ENCODE measurements around the gene GMPR. TPM values are rescaled to one million over a fixed set of nuclear protein-coding genes. Genes with fewer than 3 reads are reported as not detected.

Gene GMPR
- total RNA-seq, 1 donor from 2014 or later = 43.6 TPM

DNA sequence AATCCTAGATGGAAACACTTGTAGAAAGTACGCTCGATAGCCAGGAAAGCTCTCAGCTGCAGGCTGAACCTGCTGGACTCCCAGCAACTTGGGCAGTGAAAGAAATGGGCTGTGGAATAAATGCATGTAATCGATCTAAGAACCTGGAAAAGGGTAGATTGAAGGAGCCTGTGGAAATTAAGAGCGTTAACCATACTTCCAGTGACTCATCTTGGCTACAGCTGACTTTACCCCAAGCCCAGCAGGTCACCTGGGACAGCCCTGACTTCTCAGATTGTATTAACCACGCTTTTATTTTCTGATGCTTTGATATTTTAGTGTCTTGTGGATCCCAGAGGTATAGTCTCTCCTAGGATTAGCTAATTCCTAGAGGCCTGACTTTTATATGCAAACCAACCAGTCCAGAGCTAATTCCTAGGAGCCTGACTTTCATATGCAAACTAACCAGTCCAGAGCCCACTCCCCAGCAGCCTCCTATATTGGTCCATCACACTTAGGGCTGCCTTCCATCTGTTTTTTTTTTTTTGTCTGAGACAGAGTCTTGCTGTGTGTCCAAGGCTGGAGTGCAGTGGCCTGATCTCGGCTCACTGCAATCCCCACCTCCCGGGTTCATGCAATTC is 86.3 kb downstream of the GMPR start:
- no peak for DNase-seq (ENCODE audit: low read depth)

DNA sequence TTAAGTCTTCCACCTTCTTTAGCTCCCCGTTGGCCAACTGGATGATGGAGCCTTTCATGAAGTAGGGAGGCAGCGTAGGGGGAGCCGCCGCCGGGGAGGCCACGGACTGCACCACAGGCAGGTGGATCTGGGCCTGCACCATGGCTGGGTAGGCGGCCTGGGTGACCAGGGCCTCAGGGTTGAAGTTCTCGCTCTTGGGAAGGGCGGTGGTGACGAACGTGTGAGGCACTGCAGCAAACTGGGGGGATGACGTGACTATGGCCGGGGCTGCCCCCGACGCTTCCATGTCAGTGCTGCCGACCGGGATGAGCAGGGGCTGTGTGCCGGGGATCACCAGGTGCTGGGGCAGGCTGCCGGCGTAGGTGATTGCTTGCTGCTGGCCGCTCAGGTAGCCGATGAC is 88.1 kb downstream of the GMPR start:
- DNase-seq (ENCODE audit: low read depth) = no peak

DNA sequence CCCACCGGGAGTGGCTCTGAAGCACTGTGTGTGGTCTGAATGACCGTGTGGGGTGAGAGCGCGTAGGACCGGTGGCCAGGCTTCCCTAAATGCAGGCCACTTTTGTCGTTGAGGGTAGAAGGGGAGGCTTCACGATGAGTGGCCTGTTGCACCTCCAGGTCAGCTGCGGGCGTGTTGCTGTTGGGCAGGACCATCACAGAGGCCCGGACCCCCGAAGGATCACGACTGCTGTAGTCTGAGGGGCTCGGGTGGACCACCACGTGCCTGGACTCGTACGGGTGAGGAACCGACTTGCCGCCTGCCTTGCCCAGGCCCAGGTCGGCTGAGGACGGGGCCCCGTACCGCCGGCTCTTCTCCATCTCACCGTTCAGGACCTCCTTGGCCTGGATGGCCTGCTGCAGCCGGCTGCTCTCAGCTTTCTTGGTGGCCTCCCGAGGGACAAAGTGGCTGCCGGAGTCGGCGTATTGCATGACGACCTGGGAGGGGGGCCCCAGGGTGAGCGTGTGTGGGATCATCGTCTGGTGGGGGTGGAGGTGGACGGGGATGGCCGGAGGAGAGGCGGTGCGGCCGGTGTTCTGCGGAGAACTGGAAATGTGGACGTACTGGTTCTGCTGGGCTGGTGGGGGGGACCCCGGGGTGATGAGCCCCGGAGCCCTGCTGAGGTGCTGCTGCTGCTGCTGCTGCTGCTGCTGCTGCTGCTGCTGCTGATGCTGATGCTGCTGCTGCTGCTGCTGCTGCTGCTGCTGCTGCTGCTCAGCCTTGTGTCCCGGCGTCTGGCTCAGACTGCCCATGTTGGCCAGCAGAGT is 88.8 kb downstream of the GMPR start:
- no peak for DNase-seq (ENCODE audit: low read depth)

DNA sequence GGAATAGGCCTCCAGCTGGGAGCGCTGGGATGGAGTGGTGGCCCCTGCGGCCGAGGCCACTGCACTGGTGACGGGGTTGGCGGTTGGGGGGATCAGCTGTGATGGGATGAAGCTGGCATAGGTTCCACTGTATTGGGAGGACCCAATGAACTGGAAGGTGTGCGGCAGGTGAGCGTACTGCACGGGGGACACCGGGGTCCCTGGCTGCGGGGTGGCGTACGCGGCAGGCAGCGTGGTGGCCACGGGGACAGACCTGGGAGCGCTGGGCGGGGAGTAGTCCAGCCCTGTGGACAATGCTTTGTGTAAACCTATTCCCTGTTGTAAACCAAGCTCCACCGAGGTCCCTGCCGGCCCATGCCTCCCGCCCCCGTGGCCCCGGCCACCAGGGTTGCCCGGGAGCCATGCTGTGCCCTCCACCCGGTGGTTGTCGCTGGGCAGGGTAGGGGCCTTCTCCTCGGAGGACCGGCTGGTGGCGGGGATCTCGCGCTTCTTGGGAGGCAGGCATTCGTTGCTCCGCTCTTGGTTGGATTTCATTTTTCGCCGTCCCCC is 89.5 kb downstream of the GMPR start:
- no peak for DNase-seq (ENCODE audit: low read depth)

DNA sequence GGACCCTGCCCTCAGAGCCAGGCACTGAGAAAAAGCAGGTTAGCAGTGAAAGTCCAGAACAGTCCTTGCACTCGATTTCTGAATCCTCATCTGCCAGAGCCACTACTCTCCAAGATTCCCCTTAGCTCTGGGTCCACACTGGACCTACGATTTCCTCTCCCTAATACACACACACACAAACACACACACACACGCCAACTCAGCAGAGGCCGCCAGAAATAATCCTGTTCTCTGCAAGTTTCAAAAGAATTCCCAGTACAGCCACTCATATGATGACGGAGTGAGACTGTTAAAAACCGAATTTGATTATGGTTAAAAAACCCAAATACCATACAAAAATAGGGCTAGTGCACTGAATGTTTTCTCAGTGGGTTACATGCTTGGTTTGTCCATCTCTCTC is 90.8 kb downstream of the GMPR start:
- no peak for DNase-seq (ENCODE audit: low read depth)

DNA sequence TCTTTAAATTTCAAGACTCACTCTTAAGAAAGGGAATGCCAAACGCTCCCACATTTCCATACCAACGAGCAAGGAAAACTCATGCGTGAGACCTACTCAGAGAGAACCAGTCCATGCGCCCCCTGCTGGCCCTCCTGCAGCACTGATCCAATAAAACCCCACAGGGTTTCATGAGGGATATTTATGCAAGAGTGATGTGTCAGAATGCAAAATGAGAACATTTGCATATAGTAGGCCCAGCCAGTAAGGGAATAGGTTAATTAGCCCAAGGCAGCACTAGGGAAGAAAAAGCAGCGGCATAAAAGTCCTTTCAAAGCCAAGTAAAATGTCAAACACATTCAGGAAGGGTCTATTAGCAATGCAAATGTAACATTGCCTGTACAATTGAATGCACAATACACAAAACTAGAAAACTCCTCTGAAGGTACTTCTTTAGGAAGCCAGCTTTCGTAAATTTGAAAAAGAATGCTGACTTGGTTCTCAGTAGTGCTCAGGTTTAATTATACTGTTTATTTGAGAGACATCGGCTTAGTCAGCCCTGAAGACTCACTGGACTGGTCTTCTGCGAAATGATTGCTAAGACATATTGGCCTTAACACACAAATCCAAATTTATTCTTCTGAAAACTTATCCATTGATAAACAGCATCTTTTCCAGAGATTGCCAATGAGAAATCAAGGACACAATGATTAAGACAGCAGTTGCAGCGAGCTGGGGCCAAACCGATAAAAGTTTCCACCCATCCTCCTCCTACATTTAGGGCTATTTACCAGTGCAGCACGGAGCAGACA is 93.2 kb downstream of the GMPR start:
- peak; percentile 76 for DNase-seq (ENCODE audit: low read depth)

DNA sequence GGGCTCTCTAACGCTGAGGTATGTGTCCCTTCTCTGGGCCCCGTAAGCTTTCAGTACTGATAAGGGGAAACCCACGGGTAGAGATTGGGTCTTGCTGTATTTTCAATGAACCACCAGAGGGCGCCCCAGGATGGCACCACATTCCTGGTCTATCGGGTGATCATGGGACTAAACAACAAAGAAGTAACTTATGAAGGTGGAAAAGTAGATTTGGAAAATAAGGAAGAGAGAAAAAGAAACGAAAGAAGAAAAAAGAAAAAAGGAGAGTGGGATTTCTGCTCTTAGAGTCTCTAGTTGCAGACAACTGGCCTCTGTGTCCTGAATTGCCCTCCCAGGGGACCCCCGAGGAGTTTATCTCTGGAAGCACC is 93.8 kb downstream of the GMPR start:
- peak; percentile 82 for DNase-seq (ENCODE audit: low read depth)

DNA sequence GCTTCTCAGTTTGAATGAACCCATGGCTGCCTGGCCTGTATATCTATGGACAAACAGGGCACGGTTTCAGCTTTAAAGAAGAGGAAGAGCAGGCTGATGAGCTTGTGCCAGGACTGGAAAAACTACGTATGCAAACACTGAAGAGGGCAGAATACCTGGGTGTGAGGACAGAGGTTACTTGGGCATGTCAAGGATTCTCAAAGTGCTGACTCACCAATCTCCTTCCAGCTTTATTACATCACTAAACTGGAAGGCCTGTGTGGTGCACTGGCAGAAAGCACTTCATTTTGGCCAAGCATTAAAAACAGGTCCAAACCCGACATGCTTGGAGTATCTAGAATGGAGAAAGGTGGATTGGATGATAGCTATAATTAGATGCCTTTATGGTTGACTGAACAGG is 95.2 kb downstream of the GMPR start:
- peak; percentile 72 for DNase-seq (ENCODE audit: low read depth)

DNA sequence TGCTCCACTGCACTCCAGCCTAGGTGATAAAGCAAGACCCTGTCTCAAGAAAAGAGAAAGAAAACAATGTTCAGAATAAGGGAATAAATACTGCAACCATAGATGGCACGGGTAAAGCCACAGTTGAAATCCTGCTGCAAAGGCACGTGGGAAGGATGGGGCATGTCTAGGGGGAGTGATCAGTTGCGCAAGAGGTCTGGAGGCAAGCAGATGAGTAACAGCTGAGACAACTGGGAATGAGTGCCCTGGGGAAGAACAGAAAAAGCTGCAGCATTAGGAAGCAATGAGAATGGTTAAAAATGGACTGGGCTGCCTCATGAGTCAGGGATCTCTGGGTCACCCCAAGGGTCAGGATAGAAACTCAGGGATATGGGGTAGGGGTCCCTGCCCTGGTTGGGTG is 96.3 kb downstream of the GMPR start:
- DNase-seq (ENCODE audit: low read depth) = peak; percentile 92

DNA sequence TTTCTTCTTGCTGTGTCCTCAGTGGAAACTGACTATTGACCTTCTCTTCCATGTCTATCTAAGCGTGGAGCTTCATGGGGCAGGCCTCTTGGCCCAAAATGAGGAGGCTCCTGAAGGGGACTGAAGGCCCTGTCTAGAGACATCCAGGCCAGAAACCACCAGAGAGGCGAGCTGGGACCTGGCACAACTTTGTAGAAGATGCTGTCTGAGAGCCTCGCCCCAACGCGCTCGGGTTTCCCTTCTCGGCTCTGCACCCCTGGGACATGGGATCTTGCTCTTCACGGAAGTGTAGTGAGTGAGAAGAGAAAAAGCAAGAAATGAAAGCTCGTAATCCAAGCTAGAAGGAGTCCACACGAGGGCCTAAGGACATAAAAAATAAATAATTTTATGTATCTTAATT is 96.8 kb downstream of the GMPR start:
- no peak for DNase-seq (ENCODE audit: low read depth)

DNA sequence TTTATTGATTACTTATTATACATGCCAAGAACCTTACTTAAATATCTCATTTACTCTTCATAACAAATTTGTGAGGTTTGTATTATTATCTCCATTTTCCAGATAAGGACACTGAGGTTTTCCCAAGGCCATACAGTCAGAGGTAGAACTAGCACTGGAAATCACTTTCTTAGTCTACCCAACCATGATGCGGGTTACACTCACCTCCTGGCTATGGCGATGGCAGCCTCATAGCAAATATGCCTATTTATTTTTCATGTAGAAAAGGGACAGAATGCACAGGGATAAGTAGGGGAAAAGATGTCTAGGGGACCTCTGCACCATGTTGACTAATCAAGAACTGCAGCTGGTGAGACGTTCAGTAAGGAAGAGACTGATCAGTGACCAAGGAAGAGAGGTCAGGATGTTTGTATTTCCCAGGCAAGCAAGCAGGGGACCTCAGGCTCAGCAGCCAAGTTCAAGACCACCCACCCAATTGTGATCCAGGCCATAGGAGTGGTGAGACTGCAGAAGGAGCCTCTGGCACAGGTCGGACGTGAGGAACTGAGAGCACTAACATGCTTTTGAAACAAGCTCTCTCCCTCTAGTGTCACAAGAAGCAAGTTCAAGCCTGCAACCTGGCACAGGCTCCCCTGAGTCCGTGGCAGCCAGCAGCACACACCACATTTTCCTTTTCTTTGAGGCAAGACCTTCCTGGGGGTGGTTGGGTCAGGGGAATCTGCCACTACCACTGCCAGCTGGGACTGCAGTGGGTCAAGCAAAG is 97.8 kb downstream of the GMPR start:
- DNase-seq (ENCODE audit: low read depth) = no peak

DNA sequence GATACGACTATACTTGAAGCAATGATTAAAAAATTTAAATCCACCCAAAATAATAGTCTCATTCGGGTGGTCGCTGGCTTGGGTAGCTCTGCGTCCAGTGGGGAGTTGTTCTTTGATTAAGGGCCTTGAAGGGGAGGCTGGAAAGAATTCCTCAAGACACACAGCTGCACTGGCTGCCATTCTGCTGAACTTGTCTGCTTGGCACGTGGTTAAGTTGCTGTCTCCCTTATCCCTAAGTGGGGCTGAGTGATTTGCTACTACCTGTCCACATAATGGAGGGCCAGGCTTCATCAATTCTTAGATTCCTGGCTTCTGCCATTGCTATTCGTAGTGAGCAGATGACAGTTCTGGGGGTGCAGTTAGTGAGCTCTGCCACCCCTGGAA is 98.5 kb downstream of the GMPR start:
- DNase-seq (ENCODE audit: low read depth) = no peak

DNA sequence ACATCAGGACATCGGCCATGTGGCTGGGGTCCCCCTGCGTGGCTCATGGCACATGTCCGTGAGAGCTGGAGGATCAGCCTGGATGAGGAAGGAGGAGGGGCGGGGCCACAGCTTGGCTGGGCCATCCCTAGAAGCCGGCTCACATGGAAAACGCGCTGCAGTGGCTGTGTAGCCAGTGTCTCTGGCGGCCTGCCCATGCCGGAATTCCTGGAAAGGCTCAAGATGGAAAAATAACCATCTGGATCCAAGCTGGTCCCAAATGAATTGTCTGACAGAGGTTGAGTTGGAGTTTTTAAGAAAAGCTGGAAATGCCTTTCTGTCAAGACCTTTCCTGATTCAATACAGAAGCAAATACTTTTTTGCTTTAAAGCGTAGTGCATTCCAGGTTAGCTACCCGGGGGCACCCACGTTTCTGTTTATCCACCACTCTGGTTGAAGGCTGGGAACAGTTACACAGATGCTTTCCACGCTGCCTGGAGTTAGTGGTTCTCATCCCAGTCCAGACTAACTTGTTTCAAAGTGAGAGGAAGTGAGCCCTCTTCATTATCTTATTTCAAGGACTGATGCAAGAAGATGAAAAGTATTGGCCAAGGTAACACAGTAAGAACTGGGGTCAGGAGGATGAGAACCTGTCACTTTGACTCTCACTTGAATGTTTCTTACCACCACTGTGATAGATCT is 99.0 kb downstream of the GMPR start:
- peak; percentile 95 for DNase-seq (ENCODE audit: low read depth)

DNA sequence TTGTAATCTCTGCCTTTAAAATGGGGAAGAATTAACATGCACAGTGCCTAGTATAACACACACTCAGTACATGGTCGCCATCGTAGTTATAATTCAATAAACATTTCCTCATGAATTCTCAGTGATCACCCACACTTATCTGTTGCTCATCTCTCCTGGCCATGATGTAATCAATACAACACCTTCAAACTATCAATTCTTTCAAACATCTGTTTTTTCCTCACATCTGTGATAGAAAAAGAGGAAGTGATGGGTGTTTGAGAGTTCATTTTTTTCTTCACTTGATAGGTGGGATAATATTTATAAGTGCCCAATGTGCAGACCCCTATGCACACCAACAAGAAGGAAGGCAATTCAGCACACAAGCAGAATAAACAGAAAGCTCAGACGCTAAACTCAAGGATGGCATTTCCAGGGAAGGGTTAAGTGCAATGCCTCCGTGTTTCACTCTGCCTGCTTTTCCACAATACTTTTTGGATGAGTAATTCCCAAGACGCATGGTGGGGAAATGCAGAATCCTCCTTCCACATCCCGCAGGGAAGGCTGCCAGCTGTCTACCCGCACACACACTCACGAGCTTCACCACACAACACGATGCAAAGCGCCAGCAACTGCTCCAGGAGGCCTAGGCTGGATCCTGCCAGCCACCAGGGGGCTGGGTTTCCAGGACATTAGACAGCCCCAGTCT is 100.3 kb downstream of the GMPR start:
- peak; percentile 99 for DNase-seq (ENCODE audit: low read depth)

DNA sequence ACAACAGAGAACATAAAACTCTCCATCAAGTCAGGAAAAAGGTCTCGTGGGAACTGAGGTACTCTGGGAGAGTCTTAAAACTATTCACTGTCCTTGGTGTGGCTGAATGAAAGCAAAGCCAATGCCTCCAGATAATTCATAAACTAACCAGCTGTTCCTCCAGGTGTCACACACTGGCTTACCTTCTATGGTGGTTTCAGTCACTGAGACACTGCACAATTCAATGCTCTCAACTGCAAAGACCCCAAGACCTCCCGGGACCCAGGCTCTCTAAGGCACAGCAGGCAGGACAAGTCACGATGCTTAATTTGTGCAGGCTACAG is 100.8 kb downstream of the GMPR start:
- DNase-seq (ENCODE audit: low read depth) = no peak

DNA sequence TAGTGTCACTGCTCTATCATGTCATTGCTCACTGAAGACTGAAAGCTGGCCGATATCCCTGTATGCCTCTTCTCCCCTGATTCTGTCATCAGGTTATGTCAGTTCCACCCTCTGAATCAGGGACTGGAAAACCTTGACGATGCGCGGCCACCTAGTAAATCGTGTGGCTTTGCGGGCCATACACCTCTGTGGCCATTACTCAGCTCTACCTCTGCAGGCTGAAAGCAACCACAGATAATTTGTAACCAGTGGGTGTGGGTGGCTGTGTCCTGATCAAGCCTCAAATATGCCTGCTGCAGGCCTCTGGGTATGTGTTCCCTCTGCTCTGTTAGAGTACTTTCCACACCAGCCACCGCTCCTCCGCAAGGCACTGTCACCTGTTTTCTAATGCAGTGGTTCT is 105.2 kb downstream of the GMPR start:
- DNase-seq (ENCODE audit: low read depth) = no peak

DNA sequence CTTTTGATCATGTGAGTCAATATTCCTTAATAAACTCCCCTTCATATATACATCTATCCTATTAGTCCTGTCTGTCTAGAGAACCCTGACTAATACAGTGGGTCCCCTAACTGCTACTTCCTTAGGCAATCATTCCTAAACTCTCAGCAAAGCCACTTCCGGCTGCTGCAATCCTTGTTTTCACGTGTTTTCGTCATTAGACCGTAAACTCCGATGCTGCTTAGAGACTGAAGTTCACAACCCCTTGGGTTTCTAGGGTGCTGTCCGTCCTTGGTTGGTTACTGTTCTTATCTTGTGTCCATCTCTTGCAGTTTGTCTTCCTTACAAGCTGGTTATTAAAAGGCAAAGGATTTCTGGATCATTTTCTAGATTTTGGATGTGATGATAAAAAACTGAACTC is 106.4 kb downstream of the GMPR start:
- DNase-seq (ENCODE audit: low read depth) = no peak

All from myocyte (in vitro differentiated cells).